ENCODE data around the gene SWAP70.
"Not testable (repeated sequence)": the region's sequence is repeated elsewhere in the genome, so short reads cannot be mapped to it uniquely, and the experiment has no call there.

Gene SWAP70

DNA sequence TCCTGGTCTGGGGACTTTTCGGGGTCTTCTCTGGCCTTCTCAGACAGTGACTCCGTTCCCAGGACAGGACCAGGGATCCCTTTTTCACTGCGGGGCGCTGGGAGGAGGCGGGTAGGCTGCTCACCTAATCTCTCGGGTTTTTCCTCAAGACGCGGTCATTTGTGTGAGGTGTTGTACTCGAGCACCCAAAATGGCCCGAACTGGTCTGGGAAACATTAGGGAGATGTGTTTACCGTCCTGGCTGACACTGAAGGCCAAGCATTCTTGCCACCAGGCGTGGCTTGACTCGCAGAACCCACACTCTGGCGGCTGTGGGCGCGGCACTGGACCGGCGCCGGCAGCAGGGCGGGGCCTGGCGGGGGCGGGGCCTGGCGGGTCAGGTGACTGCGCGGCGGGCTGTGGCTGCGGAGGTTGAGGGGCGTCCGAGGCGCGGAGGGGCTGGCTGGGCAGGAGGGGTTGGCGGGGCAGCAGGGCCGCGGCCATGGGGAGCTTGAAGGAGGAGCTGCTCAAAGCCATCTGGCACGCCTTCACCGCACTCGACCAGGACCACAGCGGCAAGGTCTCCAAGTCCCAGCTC, at the start of gene SWAP70:
Gene SWAP70 (plus strand): TSS at position 379 of the 577 bp plus-strand sequence. CDS start 103 bp downstream, at position 482.
- peak; percentile 80 for DNase-seq

DNA sequence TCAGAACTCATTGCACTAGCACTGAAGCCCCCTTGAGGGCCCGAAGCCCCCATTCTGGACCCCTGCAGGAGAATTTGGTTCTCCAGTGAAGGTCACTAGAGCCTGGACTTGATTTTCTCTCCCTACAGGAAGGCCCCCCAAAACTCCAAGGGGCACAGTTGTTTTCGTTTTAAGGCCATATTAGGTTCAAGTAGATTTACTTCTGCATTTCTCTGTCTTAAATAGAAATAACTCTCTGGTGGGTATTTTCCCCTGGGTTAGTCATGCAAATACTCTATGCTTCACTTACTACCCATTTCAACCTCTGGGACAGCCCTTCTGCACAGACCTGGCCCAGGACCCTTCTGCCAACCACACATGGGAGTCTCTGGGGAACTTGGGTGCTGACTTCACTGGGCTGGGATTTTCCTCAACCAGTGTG, 48.8 kb upstream of the SWAP70 start:
- no peak for DNase-seq

DNA sequence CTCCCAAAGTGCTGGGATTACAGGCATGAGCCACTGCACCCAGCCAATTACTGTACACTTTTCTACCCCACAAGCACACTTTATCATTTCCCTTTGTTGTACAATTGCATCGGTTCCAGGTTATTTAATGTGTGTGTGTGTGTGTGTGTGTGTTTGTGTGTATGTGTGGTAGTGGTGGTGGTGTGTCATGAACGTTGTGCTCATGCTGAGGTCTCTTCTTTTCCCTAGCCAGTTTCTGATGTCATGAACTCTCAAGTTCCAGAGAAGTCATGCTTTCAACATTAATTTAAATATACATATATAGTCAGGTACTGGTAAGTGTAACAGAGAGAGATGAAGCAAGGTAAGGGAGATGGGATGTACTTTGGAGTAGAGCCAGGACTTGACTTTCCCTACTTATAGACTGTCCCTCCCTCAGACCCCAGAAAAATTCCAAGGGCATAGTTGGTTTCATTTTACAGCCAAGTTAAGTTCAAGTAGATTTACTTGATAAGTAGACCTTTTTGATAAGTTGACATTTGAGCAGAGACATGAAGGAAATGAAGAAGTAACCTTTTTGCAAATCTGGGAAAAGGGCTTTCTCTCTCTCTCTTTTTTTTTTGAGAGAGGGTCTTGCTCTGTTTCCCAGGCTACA, 47.7 kb upstream of the SWAP70 start:
- no peak for DNase-seq

DNA sequence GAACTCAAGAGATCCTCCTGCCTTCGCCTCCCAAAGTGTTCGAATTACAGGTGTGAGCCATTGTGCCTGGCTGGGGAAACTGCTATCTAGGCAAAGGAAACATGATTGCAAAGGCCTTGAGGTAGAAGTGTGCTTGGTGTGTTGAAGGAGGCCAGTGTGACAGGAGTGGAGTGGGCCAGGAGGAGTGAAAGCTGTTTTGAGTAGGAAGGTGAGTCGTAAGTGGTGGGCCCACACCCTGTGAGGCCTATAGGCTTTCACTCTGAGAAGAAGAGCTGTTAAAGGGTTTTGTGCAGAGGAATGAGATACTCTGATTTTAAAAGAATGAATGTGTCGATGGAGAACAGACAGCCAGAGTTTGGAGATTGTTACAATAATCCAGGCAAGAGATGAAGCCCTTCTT, 47.0 kb upstream of the SWAP70 start:
- no peak for DNase-seq

DNA sequence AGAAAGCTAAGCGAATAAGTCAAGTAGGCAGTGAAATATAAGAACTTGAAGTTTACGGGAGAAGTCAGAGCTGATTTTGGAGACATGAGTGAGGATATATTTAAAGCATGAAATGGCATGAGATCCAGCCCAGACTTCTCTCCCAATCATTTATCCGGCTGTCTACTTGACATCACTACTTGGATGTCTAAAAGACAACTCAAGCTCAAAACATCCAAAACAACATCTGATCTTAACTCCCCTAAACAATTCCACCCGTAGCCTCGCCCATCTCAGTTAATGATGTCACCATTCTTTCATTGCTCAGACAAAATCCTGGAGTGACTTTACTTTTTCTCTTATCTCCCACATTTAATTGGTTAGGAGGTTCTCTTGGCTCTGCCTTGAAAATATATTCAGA, 45.9 kb upstream of the SWAP70 start:
- no peak for DNase-seq

DNA sequence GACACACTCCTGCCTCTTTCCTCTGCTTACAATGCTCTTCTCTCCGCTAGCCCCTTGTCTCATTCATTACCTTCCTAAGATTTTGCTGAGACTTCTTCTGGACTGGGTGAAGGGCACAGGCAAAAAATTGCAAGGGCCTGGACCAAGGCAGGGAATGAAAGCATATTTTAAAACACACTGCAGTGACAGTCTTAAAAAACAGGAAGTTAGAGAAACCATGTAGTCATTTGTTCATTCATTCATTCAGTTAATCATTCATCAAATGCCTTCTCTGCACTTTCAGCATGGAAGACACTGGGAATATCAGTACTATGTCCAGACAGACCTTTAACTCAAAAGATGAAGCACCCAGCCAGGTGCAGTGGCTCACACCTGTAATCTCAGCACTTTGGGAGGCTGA, 44.9 kb upstream of the SWAP70 start:
- no peak for DNase-seq

DNA sequence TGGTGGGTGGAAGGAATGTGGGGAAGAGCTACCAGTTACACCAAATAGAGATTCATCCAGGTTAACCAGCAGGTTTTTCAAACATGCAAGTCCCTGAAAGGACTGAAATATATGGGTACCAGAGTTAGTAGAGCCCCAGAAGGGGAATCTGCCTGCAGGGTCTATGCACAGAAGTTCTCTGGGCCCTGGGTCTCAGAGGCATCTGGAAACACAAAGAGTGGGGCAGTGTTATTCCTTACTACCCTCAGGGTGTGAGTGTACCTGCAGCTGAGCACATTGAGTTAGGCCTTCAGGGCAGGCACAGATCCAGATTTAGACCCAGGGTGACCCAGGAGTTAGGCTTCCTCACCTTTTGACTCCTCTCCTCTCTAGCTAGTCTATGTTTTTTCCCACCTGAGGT, 43.9 kb upstream of the SWAP70 start:
- DNase-seq, result no peak

DNA sequence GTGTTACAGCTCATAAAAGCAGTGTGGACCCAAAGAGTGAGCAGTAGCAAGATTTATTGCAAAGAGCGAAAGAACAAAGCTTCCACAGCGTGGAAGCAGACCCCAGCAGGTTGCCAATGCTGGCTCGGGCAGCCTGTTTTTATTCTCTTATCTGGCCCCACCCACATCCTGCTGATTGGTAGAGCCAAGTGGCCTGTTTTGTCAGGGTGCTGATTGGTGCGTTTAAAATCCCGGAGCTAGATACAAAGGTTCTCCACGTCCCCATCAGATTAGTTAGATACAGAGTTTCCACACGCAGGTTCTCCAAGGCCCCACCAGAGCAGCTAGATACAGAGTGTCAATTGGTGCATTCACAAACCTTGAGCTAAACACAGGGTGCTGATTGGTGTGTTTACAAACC, 41.5 kb upstream of the SWAP70 start:
- not testable (repeated sequence) for DNase-seq

DNA sequence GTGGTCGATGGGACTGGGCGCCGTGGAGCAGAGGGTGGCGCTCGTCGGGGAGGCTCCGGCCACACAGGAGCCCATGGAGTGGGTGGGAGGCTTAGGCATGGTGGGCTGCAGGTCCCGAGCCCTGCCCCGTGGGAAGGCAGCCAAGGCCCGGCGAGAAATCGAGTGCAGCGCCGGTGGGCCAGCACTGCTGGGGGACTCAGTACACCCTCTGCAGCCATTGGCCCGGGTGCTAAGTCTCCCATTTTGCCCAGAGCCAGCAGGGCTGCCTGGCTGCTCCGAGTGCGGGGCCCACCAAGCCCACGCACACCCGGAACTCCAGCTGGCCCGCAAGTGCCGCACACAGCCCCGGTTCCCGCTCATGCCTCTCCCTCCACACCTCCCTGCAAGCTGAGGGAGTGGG, 40.8 kb upstream of the SWAP70 start:
- DNase-seq, result not testable (repeated sequence)

DNA sequence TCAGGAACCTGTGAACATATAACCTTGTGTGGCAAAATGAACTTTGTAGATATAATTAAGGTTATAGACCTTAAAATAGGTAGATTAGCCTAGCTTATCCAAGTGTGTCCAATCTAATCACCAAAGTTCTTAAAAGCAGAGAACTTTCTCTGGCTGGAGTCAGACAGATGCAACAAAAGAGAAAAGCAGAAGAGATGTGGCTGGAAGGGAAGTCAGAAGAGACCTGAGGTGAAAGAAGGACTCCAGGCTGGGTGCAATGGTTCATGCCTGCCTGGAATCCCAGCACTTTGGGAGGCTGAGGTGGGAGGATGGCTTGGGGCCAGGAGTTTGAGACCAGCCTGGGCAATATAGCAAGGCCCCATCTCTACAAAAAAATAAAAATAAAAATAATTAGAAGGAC, 39.4 kb upstream of the SWAP70 start:
- DNase-seq, result no peak

DNA sequence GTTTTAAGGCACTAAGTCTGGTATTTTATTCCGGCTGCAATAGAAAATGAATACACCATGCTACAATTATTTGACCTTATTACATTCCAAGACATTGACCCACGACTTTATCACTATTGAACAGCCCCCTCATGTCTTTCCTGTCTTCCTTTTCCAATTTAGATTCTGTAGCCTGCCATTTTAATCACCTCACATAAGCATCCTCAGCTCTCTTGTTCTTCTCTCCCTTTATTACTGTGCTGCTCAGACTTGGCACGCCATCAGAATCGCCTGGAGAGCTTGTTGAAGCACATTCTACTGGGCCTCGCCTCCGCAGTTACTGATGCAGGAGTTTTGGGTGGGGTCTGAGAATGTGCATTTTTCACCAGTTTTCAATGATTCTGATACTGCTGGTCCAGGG, 38.7 kb upstream of the SWAP70 start:
- no peak for DNase-seq

DNA sequence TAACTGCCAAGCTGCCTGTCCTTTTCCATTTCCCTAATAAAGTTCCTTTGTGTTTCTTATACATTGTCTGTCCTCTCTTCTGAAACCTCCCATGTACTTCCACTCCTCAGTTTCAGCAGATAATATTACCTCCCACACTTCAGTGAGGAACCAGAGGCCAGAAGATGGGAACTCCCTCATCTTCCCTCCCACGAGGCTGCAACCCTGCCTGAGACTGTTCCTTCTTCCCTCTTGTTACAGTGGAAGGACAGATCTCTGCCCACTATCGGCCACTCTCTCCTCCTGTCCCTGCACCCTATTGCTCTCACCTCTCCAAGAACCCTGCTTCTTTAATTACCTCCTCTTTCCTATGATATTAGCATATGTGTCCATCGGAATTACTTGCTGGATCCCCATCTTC, 38.1 kb upstream of the SWAP70 start:
- no peak for DNase-seq

DNA sequence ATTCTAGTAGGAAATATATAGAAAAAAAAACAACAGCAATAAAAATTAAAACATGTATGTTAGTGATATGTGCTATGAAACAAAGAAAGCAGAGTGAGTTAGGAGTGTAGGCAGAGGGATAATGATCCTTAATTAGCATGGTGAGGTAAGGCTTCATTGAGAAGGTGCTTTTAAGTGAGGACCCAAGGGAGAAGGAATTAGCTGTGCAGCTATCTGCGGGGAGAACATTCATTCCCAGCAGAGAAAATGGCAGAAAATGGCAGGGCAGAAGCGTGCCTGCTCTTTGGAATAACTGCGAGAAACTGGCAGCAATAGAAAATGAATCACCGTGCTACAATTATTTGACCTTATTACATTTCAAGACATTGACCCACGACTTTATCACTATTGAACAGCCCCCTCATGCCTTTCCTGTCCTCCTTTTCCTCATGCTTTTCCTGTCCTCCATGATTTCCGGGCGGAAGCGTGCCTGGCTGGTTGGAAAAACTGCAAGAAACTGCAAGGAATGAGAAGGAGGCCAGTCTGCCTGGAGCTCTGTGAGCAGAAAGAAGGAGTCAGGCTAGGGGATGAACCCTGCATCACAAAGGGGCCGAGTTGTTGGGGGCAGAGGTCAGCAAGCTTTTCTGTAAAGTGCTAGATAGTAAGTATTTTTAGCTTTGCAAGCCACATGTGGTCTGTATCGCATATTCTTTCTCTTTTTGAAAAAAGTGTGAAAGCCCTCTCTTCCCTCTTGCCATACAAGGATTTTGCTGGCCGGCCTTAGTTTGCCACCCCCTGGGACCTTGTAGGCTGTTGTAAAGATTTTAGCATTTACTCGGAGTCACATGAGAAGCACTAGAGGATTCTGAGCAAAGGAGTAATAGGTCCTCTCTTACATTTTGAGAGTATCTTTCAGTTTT, 37.1 kb upstream of the SWAP70 start:
- no peak for DNase-seq

DNA sequence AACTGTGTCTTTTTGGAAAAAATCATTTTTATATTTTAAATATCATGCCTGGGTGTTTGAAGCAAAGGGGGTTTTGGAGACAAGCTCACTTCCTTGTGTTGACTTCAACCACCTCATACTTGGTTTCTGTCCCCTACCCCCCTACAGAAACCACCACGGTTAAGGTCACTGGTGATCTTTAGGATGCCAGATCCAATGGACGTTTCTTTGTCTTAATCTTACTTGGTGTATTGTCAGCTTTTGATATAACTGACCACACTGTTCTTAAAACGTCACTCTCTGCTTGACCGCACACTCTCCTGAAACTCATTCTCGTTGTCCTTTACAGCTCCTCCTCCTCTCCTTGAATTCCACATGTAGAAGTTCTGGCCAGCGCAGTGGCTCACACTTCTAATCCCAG, 34.8 kb upstream of the SWAP70 start:
- no peak for DNase-seq

DNA sequence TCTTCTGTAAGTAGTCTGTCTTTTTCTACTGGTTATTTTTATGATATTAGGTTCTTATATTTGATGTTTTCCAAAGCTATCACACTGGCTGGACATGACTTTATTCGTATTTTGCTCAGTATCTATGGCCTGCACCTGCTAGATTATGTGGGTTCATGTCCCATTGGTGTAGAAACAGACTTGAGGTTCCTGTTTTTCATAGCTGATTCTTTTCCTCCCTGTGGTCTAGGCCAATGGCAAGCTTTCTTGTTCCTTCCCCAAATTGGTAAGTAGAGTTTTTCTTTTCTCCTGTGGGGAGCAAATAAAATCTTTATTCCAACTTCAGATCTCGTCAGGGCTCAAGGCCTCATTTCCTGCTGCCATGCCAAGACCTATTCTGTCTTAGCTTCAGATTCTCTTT, 30.2 kb upstream of the SWAP70 start:
- DNase-seq, result no peak

DNA sequence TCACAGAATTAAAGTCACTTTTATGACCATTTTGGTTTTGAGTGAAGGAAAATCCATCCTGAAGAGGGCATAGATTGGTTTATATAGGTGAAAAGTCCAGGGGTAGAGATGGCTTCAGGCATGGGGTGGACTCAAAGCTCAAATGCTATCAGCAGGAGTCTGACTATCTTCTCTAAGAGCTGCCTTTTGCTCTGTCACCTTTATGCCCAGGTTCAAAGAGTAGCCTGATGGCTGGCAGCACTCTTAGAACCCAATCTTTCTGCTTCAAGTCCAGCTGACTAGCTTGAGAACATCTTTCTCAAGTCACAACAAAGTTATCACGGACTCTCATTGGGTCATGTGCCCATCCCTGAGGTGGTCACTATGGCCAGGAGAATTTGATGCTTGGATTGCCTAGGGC, 27.2 kb upstream of the SWAP70 start:
- DNase-seq, result no peak

DNA sequence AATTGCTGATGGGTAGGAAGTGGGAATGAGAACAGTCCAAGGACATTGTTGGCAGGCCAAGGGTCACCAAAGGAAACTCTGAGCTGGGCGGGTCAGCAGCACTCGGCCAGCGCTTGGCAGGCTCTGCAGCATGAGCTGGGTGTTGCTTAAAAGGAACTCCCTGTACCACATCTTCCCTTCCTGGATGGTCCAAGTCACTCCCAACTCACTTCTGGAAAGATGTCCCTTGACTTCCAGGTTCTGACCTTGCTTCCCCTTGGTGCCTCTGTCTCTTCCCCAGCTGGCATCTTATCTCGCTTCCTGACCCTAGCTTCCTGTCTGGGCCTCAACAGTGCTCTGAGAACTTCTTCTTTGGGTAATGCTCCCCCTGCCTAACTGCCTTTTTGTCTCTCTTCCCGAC, 24.8 kb upstream of the SWAP70 start:
- no peak for DNase-seq

DNA sequence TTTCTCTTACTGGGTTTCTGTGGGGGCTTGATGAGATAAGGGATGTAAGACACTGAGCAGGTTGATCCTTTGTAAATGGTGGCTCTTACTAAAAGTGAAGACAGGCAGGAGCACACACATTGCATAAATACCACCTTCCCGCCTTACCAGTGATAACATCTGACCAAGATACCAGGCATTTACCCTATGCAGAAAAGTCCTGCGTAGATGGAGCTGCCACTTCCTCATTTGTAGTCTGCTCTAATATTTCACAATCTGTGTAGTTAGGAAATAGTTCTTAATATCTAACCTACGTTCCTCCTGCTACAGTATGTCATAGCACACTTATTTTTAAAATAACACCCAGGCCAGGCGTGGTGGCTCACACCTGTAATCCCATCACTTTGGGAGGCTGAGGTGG, 23.9 kb upstream of the SWAP70 start:
- no peak for DNase-seq

DNA sequence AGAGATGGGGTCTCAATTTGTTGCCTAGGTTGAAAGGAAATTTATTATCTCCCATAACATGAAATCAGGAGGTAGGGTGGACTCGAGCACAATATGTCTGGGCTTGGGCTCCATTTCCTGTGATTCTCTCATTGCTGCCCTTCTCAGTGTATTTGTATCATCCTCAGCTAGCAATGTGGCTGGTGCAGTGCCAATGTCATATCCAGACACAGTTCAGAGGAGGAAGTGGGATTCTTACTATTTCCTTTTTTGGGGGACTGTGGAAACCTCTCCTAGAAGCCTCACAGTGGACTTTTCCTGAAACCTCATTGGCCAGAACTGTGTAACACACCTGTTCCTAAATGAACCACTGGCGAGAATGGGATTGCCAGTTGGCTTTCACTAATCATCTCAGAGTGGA, 21.0 kb upstream of the SWAP70 start:
- no peak for DNase-seq

DNA sequence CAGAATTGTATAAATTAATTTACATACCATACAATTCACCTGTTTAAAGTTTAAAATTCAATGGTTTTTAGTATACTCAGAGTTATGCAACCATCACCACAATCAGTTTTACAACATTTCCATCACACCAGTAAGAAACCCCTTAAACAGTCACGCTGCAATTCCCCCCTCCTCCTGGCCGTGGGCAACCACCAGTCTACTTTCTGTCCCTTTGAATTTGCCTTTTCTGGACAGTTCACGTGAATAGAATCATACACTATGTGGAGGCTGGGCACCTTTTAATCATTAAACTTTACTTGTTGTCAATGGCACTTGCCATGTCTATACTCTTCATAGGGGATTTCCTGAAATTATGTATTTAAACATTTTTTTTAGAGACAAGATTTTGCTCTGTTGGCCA, 20.1 kb upstream of the SWAP70 start:
- no peak for DNase-seq

DNA sequence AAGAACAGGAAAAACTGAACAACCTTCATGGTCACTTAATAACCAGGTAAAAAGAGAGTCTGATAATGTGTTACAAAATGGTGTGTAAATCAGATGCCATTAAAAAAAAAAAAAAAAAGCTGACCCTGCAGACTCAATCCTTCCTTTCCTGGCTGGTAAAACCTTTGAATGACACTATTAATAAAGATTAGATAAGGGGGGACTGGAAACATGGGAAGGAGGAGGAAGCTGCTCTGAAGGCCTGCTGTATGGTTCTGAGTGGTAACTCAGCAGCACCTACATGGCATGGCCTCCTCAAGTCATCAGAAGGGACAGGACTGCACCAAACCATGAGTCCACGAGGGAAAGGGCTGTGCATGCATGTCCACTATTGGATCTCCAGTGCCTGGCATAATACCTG, 18.0 kb upstream of the SWAP70 start:
- no peak for DNase-seq

DNA sequence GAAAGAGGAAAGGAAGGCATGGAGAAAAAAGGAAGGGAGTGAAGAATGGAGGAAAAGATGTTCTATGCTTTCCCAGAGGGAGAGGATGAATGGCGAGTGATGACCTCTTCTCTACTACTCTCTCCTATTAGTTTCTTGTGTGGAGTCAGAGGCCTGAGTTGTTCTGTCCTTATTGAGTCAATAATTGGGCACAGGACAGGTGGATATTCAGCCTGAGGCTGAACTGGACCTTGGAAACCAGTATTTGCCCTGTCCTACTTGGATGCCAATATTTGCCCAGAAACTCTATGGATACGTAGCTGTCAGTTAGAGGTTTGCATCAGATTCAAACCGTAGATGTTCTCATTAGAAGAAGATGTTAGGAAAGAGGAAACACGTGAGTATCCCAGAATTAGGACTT, 17.6 kb upstream of the SWAP70 start:
- DNase-seq, result no peak

DNA sequence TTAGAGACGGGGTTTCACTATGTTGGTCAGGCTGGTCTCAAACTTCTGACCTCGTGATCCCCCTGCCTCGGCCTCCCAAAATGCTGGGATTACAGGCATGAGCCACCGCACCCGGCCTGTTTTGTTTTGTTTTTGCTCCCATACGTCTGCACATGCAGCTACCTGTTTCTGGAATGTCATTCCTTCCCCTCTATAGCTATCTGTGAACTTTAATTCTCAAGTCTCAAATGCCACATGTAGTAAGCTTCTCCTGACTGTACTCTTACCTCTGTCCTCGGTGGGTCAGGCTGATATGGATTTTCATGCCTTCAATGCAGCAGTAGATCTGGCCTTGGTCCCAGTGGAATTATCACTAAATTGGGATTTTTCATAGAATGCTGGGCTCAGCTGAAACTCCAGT, 12.4 kb upstream of the SWAP70 start:
- no peak for DNase-seq

Measured in CD4-positive, alpha-beta T cell treated with Interleukin-17A for 4 hours (primary cell).